Measurements from ENCODE around the gene TAF7.
A peak's percentile ranks its signal among the peaks of the same experiment; 100 is the strongest.

- TF ChIP-seq CTCF (IDR thresholded peaks at IDR 0.05) (peak; percentile 28; the same call in 1 of the 2 replicates), ZFX (IDR thresholded peaks at IDR 0.05; ENCODE audit: borderline replicate concordance) (no peak)
Observed at GRCh38 chr5:141272906-141273305, 47.7 kb downstream of the TAF7 start.
